ENCODE measurements around the gene MFGE8.

The MFGE8 gene

GRCh38 chr15:88908697-88909621 lies 4.2 kb downstream of the MFGE8 start:
- TF ChIP-seq ZNF274 (IDR thresholded peaks at IDR 0.05; ENCODE audit: low read depth, low read length), result no peak
- no peak overlapping the region for H3K4me3 ChIP-seq (ENCODE audit: low read length)

- no peak for TF ChIP-seq ZNF274 (IDR thresholded peaks at IDR 0.05; ENCODE audit: low read depth, low read length)
- H3K4me3 ChIP-seq (ENCODE audit: low read length), result no peak overlapping the region
These were observed 5.1 kb downstream of the MFGE8 start for GRCh38 chr15:88908123-88908522.

- TF ChIP-seq ZNF274 (IDR thresholded peaks at IDR 0.05; ENCODE audit: low read depth, low read length), result no peak
- no peak overlapping the region for H3K4me3 ChIP-seq (ENCODE audit: low read length)
These were observed 6.1 kb downstream of the MFGE8 start for GRCh38 chr15:88907111-88907510.

GRCh38 chr15:88906551-88906950 lies 6.6 kb downstream of the MFGE8 start:
- no peak for TF ChIP-seq ZNF274 (IDR thresholded peaks at IDR 0.05; ENCODE audit: low read depth, low read length)
- H3K4me3 ChIP-seq (ENCODE audit: low read length), result no peak overlapping the region

GRCh38 chr15:88906130-88906529 lies 7.0 kb downstream of the MFGE8 start:
- H3K4me3 ChIP-seq (ENCODE audit: low read length), result no peak overlapping the region
- no peak for TF ChIP-seq ZNF274 (IDR thresholded peaks at IDR 0.05; ENCODE audit: low read depth, low read length)

- no peak overlapping the region for H3K4me3 ChIP-seq (ENCODE audit: low read length)
- no peak for TF ChIP-seq ZNF274 (IDR thresholded peaks at IDR 0.05; ENCODE audit: low read depth, low read length)
These were observed 7.6 kb downstream of the MFGE8 start for GRCh38 chr15:88905576-88905975.

GRCh38 chr15:88904624-88905327 lies 8.4 kb downstream of the MFGE8 start:
- no peak for TF ChIP-seq ZNF274 (IDR thresholded peaks at IDR 0.05; ENCODE audit: low read depth, low read length)
- no peak overlapping the region for H3K4me3 ChIP-seq (ENCODE audit: low read length)

GRCh38 chr15:88904257-88904623 lies 8.9 kb downstream of the MFGE8 start:
- H3K4me3 ChIP-seq (ENCODE audit: low read length), result no peak overlapping the region
- no peak for TF ChIP-seq ZNF274 (IDR thresholded peaks at IDR 0.05; ENCODE audit: low read depth, low read length)

GRCh38 chr15:88902846-88903245 lies 10.3 kb downstream of the MFGE8 start:
- H3K4me3 ChIP-seq (ENCODE audit: low read length), result no peak overlapping the region
- TF ChIP-seq ZNF274 (IDR thresholded peaks at IDR 0.05; ENCODE audit: low read depth, low read length), result no peak

GRCh38 chr15:88902221-88902835 lies 10.9 kb downstream of the MFGE8 start:
- no peak overlapping the region for H3K4me3 ChIP-seq (ENCODE audit: low read length)
- no peak for TF ChIP-seq ZNF274 (IDR thresholded peaks at IDR 0.05; ENCODE audit: low read depth, low read length)

- TF ChIP-seq ZNF274 (IDR thresholded peaks at IDR 0.05; ENCODE audit: low read depth, low read length), result no peak
- H3K4me3 ChIP-seq (ENCODE audit: low read length), result no peak overlapping the region
These were observed 11.5 kb downstream of the MFGE8 start for GRCh38 chr15:88901508-88902220.

- no peak overlapping the region for H3K4me3 ChIP-seq (ENCODE audit: low read length)
- no peak for TF ChIP-seq ZNF274 (IDR thresholded peaks at IDR 0.05; ENCODE audit: low read depth, low read length)
These were observed 12.2 kb downstream of the MFGE8 start for GRCh38 chr15:88900982-88901418.

- no peak overlapping the region for H3K4me3 ChIP-seq (ENCODE audit: low read length)
- TF ChIP-seq ZNF274 (IDR thresholded peaks at IDR 0.05; ENCODE audit: low read depth, low read length), result no peak
These were observed 12.7 kb downstream of the MFGE8 start for GRCh38 chr15:88900309-88900981.
